Measurements from ENCODE around the gene TMUB2. TPM values are rescaled to one million over a fixed set of nuclear protein-coding genes. Genes with fewer than 3 reads are reported as not detected.

Gene TMUB2
- total and polyA plus RNA-seq, 2 of the 13 experiments (the other 11 are each of a cell fraction or from before 2014, with no cell fraction given) = 26.9 to 50.8 TPM

DNA sequence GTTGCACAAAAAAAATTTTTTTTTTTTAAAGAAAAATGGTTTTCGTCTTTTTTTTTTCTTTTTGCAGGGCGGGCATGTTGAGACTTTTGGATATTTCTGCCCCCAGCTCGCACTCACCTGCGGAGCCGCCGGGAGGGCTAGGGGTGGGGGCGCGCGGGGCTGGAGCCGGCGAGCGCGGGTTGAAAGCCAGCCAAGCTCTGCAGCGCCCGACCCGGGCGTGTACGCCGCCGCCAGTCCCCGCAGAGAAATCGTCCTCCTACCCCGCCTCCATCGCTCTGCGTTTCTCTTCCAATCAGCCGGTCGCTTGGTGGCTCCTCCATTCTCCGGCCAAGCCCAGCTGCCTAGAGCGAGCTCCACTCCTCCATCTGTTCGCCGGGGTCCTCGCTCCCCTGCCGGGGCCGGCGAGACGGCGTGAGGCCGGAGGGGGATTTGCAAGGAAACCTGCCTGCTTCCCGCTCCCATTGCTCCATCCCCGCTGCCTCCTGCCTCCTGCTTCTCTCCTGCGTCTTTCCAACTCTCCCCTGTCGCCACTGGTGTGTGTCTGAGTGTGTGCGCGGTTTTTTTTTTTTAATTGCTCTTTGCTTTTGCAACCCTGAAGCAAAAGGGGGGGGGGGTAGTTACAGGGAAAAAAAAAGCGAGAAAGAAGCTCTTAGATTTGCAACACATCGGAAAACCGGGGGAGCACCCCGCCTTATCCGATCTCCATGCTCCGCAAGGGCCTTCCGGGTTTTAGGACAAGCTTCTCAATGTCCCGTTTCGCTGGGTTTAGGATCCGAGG lies 34.5 kb downstream of the TMUB2 start (continued):
- TF ChIP-seq, protein P1, sequence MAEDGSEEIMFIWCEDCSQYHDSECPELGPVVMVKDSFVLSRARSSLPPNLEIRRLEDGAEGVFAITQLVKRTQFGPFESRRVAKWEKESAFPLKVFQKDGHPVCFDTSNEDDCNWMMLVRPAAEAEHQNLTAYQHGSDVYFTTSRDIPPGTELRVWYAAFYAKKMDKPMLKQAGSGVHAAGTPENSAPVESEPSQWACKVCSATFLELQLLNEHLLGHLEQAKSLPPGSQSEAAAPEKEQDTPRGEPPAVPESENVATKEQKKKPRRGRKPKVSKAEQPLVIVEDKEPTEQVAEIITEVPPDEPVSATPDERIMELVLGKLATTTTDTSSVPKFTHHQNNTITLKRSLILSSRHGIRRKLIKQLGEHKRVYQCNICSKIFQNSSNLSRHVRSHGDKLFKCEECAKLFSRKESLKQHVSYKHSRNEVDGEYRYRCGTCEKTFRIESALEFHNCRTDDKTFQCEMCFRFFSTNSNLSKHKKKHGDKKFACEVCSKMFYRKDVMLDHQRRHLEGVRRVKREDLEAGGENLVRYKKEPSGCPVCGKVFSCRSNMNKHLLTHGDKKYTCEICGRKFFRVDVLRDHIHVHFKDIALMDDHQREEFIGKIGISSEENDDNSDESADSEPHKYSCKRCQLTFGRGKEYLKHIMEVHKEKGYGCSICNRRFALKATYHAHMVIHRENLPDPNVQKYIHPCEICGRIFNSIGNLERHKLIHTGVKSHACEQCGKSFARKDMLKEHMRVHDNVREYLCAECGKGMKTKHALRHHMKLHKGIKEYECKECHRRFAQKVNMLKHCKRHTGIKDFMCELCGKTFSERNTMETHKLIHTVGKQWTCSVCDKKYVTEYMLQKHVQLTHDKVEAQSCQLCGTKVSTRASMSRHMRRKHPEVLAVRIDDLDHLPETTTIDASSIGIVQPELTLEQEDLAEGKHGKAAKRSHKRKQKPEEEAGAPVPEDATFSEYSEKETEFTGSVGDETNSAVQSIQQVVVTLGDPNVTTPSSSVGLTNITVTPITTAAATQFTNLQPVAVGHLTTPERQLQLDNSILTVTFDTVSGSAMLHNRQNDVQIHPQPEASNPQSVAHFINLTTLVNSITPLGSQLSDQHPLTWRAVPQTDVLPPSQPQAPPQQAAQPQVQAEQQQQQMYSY (CRISPR knock-in tag; IDR thresholded peaks at IDR 0.05) = peak; percentile 77
- TF ChIP-seq ISX (CRISPR knock-in tag; conservative IDR thresholded peaks at IDR 0.05) (no peak), PLRG1 (conservative IDR thresholded peaks at IDR 0.05) (no peak), KDM6A (CRISPR knock-in tag; IDR thresholded peaks at IDR 0.05; ENCODE audit: low read depth) (no peak), TARDBP (CRISPR knock-in tag; IDR thresholded peaks at IDR 0.05) (peak; percentile 48; the same call in 1 of the 2 replicates), DNMT3B (CRISPR knock-in tag; conservative IDR thresholded peaks at IDR 0.05) (0 out of 2 replicates have a peak, but pooled peaks have one; percentile 69), SRY (CRISPR knock-in tag; IDR thresholded peaks at IDR 0.05) (0 out of 2 replicates have a peak, but pooled peaks have one; percentile 21), ZNF468 (CRISPR knock-in tag; IDR thresholded peaks at IDR 0.05) (no peak), ZNF883 (CRISPR knock-in tag; IDR thresholded peaks at IDR 0.05; ENCODE audit: not compliant biosample characterization) (no peak), RAD21 (CRISPR knock-in tag; IDR thresholded peaks at IDR 0.05) (peak; percentile 13; the same call in 1 of the 2 replicates)
- TF ChIP-seq, protein P2, sequence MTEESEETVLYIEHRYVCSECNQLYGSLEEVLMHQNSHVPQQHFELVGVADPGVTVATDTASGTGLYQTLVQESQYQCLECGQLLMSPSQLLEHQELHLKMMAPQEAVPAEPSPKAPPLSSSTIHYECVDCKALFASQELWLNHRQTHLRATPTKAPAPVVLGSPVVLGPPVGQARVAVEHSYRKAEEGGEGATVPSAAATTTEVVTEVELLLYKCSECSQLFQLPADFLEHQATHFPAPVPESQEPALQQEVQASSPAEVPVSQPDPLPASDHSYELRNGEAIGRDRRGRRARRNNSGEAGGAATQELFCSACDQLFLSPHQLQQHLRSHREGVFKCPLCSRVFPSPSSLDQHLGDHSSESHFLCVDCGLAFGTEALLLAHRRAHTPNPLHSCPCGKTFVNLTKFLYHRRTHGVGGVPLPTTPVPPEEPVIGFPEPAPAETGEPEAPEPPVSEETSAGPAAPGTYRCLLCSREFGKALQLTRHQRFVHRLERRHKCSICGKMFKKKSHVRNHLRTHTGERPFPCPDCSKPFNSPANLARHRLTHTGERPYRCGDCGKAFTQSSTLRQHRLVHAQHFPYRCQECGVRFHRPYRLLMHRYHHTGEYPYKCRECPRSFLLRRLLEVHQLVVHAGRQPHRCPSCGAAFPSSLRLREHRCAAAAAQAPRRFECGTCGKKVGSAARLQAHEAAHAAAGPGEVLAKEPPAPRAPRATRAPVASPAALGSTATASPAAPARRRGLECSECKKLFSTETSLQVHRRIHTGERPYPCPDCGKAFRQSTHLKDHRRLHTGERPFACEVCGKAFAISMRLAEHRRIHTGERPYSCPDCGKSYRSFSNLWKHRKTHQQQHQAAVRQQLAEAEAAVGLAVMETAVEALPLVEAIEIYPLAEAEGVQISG (CRISPR knock-in tag; IDR thresholded peaks at IDR 0.05) = peak; percentile 50; the same call in 1 of the 2 replicates
- TF ChIP-seq, protein P3, sequence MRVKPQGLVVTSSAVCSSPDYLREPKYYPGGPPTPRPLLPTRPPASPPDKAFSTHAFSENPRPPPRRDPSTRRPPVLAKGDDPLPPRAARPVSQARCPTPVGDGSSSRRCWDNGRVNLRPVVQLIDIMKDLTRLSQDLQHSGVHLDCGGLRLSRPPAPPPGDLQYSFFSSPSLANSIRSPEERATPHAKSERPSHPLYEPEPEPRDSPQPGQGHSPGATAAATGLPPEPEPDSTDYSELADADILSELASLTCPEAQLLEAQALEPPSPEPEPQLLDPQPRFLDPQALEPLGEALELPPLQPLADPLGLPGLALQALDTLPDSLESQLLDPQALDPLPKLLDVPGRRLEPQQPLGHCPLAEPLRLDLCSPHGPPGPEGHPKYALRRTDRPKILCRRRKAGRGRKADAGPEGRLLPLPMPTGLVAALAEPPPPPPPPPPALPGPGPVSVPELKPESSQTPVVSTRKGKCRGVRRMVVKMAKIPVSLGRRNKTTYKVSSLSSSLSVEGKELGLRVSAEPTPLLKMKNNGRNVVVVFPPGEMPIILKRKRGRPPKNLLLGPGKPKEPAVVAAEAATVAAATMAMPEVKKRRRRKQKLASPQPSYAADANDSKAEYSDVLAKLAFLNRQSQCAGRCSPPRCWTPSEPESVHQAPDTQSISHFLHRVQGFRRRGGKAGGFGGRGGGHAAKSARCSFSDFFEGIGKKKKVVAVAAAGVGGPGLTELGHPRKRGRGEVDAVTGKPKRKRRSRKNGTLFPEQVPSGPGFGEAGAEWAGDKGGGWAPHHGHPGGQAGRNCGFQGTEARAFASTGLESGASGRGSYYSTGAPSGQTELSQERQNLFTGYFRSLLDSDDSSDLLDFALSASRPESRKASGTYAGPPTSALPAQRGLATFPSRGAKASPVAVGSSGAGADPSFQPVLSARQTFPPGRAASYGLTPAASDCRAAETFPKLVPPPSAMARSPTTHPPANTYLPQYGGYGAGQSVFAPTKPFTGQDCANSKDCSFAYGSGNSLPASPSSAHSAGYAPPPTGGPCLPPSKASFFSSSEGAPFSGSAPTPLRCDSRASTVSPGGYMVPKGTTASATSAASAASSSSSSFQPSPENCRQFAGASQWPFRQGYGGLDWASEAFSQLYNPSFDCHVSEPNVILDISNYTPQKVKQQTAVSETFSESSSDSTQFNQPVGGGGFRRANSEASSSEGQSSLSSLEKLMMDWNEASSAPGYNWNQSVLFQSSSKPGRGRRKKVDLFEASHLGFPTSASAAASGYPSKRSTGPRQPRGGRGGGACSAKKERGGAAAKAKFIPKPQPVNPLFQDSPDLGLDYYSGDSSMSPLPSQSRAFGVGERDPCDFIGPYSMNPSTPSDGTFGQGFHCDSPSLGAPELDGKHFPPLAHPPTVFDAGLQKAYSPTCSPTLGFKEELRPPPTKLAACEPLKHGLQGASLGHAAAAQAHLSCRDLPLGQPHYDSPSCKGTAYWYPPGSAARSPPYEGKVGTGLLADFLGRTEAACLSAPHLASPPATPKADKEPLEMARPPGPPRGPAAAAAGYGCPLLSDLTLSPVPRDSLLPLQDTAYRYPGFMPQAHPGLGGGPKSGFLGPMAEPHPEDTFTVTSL (CRISPR knock-in tag; IDR thresholded peaks at IDR 0.05; ENCODE audit: borderline replicate concordance) = no peak
- TF ChIP-seq, protein P4, sequence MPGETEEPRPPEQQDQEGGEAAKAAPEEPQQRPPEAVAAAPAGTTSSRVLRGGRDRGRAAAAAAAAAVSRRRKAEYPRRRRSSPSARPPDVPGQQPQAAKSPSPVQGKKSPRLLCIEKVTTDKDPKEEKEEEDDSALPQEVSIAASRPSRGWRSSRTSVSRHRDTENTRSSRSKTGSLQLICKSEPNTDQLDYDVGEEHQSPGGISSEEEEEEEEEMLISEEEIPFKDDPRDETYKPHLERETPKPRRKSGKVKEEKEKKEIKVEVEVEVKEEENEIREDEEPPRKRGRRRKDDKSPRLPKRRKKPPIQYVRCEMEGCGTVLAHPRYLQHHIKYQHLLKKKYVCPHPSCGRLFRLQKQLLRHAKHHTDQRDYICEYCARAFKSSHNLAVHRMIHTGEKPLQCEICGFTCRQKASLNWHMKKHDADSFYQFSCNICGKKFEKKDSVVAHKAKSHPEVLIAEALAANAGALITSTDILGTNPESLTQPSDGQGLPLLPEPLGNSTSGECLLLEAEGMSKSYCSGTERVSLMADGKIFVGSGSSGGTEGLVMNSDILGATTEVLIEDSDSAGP (CRISPR knock-in tag; IDR thresholded peaks at IDR 0.05; ENCODE audit: borderline replicate concordance) = peak; percentile 56
- TF ChIP-seq, protein P5, sequence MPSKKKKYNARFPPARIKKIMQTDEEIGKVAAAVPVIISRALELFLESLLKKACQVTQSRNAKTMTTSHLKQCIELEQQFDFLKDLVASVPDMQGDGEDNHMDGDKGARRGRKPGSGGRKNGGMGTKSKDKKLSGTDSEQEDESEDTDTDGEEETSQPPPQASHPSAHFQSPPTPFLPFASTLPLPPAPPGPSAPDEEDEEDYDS (CRISPR knock-in tag; IDR thresholded peaks at IDR 0.05) = peak; percentile 20; the same call in 1 of the 2 replicates

All from HepG2 (cell line).